PC-3 (cell line): Measurements from ENCODE around the gene AOPEP. TPM values are rescaled to one million over a fixed set of nuclear protein-coding genes. Genes with fewer than 3 reads are reported as not detected.

Source experiments
- ATAC-seq: fragments of 200-7000 bp; cut with Tn5 transposase; 2 replicates; pipeline ENCODE4 v1.9.1; 2020; ENCODE audit warnings: mild to moderate bottlenecking, moderate library complexity
- BruUV-seq: library from RNA; stranded (reverse); fragments of 400-500 nt; replicated peaks from 2 replicates; lab custom pipeline; 2021; lab: Mats Ljungman, UMichigan
- CTCF ChIA-PET: fragments of 300-600 bp; sonication (Branson Sonifier 250); formaldehyde crosslinking; loops from one replicate; lab custom pipeline; 2022; ENCODE audit warnings: antibody characterized with exemption; lab: Charles Lee
- POLR2A ChIA-PET: fragments of 300-600 bp; sonication (Branson Sonifier 250); formaldehyde crosslinking; loops from one replicate; lab custom pipeline; 2022; ENCODE audit warnings: antibody characterized with exemption; ENCODE audit not compliant: unreplicated experiment; lab: Charles Lee
- DNase-seq: peaks from one replicate; pipeline ENCODE4 v3.0.0-alpha.2; 2015
- H2AFZ ChIP-seq: fragments of 300-600 bp; sonication (generic); 2 replicates; pipeline ENCODE4 v1.6.0; 2016; ENCODE audit warnings: antibody characterized with exemption, low read length
- H3F3A ChIP-seq: fragments of 300-600 bp; sonication (generic); one replicate; pipeline ENCODE4 v1.6.0; 2017; ENCODE audit warnings: antibody characterized with exemption, low read length, control low read depth, mild to moderate bottlenecking; ENCODE audit not compliant: unreplicated experiment
- H3K27ac ChIP-seq: fragments of 300-600 bp; sonication (generic); 2 replicates; pipeline ENCODE4 v1.5.1; 2016; ENCODE audit warnings: mild to moderate bottlenecking, low read length
- H3K27me3 ChIP-seq: fragments of 300-600 bp; sonication (generic); 2 replicates; pipeline ENCODE4 v1.6.1; 2016; ENCODE audit warnings: low read length, mixed read lengths
- H3K36me3 ChIP-seq: fragments of 300-600 bp; sonication (generic); 2 replicates; pipeline ENCODE4 v1.6.1; 2016; ENCODE audit warnings: low read depth, mixed run types, low read length, mixed read lengths
- H3K4me1 ChIP-seq: fragments of 300-600 bp; sonication (generic); 2 replicates; pipeline ENCODE4 v1.5.1; 2016; ENCODE audit warnings: low read length; ENCODE audit not compliant: insufficient read depth
- H3K4me2 ChIP-seq: fragments of 300-600 bp; sonication (generic); 2 replicates; pipeline ENCODE4 v1.6.0; 2016; ENCODE audit warnings: low read length
- H3K4me3 ChIP-seq: fragments of 300-600 bp; sonication (generic); 2 replicates; pipeline ENCODE4 v1.5.1; 2016; ENCODE audit warnings: mild to moderate bottlenecking, low read length, mixed read lengths
- H3K79me2 ChIP-seq: fragments of 300-600 bp; sonication (generic); 2 replicates; pipeline ENCODE4 v1.6.1; 2017; ENCODE audit warnings: low read length, mixed read lengths
- H3K9ac ChIP-seq: fragments of 300-600 bp; sonication (generic); 2 replicates; pipeline ENCODE4 v1.6.0; 2016; ENCODE audit warnings: mild to moderate bottlenecking, low read length
- H3K9me2 ChIP-seq: fragments of 300-600 bp; sonication (generic); replicated peaks from 2 replicates; pipeline ENCODE4 v1.6.1; 2016; ENCODE audit warnings: mixed run types, low read length, mixed read lengths
- H3K9me3 ChIP-seq: fragments of 300-600 bp; sonication (generic); 2 replicates; pipeline ENCODE4 v1.6.1; 2016; ENCODE audit warnings: low read length, mixed read lengths
- H4K20me1 ChIP-seq: fragments of 300-600 bp; sonication (generic); 2 replicates; pipeline ENCODE4 v1.6.1; 2016; ENCODE audit warnings: low read length, mixed read lengths
- CTCF ChIP-seq: fragments of 300-600 bp; sonication (generic); conservative IDR thresholded peaks from 2 replicates; pipeline ENCODE4 v1.5.1; 2017; ENCODE audit warnings: antibody characterized with exemption, low read depth, mild to moderate bottlenecking, low read length
- EZH2 ChIP-seq: fragments of 300-600 bp; sonication (generic); IDR thresholded peaks from one replicate; pipeline ENCODE4 v1.6.1; 2017; ENCODE audit warnings: antibody characterized with exemption, mild to moderate bottlenecking, low read length; ENCODE audit not compliant: unreplicated experiment
- EZH2phosphoT487 ChIP-seq: fragments of 300-600 bp; sonication (generic); IDR thresholded peaks from 2 replicates; pipeline ENCODE4 v1.6.1; 2018; ENCODE audit warnings: mild to moderate bottlenecking, antibody characterized with exemption, low read length, borderline replicate concordance
- intact Hi-C: fragments of 100-400 bp; cut with micrococcal nuclease; formaldehyde crosslinking; loops from 2 replicates; pipeline ENCODE4 v1.9.0; 2023
- total RNA-seq: library from RNA; depleted of rRNA; stranded (reverse); fragments of >200 nt; gene quantifications from 2 replicates; pipeline ENCODE4 v1.2.3, GENCODE V29; 2014

Gene AOPEP
- total RNA-seq, 1 experiment from 2014 or later: 23.1 TPM

- peaks cover 9% of the 10 kb centered on the region; the same call in 1 of the 2 replicates for H3K4me1 ChIP-seq
- CTCF ChIA-PET: no interaction called here
- intact Hi-C loops: no loop called here
Measured at GRCh38 chr9:94696545-94696944, 30.0 kb upstream of the AOPEP start.

GRCh38 chr9:94697972-94698581 lies 28.4 kb upstream of the AOPEP start:
- Histone ChIP-seq H3K4me3 (no peak overlapping the region), H3F3A (no peaks in the 10 kb centered on the region), H3K79me2 (no peaks in the 10 kb centered on the region), H3K4me2 (no peak overlapping the region), H2AFZ (no peak overlapping the region), H3K27me3 (no peaks in the 10 kb centered on the region), H3K9me2 (no peaks in the 10 kb centered on the region), H4K20me1 (no peaks in the 10 kb centered on the region), H3K36me3 (no peaks in the 10 kb centered on the region), H3K4me1 (no peaks in the 10 kb centered on the region), H3K9me3 (no peaks in the 10 kb centered on the region), H3K27ac (no peak overlapping the region), H3K9ac (no peak overlapping the region)
- BruUV-seq: no TSS peak
- ChIA-PET CTCF (interaction anchor here (0.6 kb wide), 1 partner anchor 17 kb away, joined by 3 read pairs; no protein-coding TSS in a partner anchor), POLR2A (interaction anchor here (0.6 kb wide), 1 partner anchor 101 kb away, joined by 3 read pairs; no protein-coding TSS in a partner anchor)
- TF ChIP-seq EZH2phosphoT487 (no peak), CTCF (no peak), EZH2 (no peak)
- DNase-seq (no peak), ATAC-seq (no peak)
- intact Hi-C loops: no loop called here

More at GRCh38 chr9:94696545-94696944, 30.0 kb upstream of the AOPEP start:
- no peaks in the 10 kb centered on the region for H4K20me1 ChIP-seq
- H3K36me3 ChIP-seq: no peaks in the 10 kb centered on the region
- no peak overlapping the region for H3K4me3 ChIP-seq
- TF ChIP-seq CTCF (no peak), EZH2 (no peak), EZH2phosphoT487 (no peak)
- POLR2A ChIA-PET: no interaction called here
- no peaks in the 10 kb centered on the region for H3K9me3 ChIP-seq
- no TSS peak for BruUV-seq
- H3K79me2 ChIP-seq: no peaks in the 10 kb centered on the region
- ATAC-seq: no peak
- H2AFZ ChIP-seq: no peak overlapping the region
- no peaks in the 10 kb centered on the region for H3K9me2 ChIP-seq
- no peak overlapping the region for H3K9ac ChIP-seq
- no peak overlapping the region for H3K4me2 ChIP-seq
- no peak overlapping the region for H3K27ac ChIP-seq
- H3K27me3 ChIP-seq: no peaks in the 10 kb centered on the region
- no peaks in the 10 kb centered on the region for H3F3A ChIP-seq
- no peak for DNase-seq

- no TSS peak for BruUV-seq
- no peaks in the 10 kb centered on the region for H3K79me2 ChIP-seq
- intact Hi-C loops: no loop called here
- H3K4me1 ChIP-seq: no peaks in the 10 kb centered on the region
- H2AFZ ChIP-seq: no peak overlapping the region
- ChIA-PET CTCF (no interaction called here), POLR2A (no interaction called here)
- no peak overlapping the region for H3K4me3 ChIP-seq
- H3K9me3 ChIP-seq: no peaks in the 10 kb centered on the region
- no peaks in the 10 kb centered on the region for H3F3A ChIP-seq
- H4K20me1 ChIP-seq: no peaks in the 10 kb centered on the region
- DNase-seq (no peak), ATAC-seq (no peak)
- H3K9ac ChIP-seq: no peak overlapping the region
- no peaks in the 10 kb centered on the region for H3K9me2 ChIP-seq
- no peak overlapping the region for H3K4me2 ChIP-seq
- no peak for TF ChIP-seq EZH2phosphoT487
- TF ChIP-seq EZH2: no peak
- no peak for TF ChIP-seq CTCF
- no peaks in the 10 kb centered on the region for H3K27me3 ChIP-seq
- no peaks in the 10 kb centered on the region for H3K36me3 ChIP-seq
- no peak overlapping the region for H3K27ac ChIP-seq
Measured at GRCh38 chr9:94699715-94700373, 26.7 kb upstream of the AOPEP start.
